Astrocyte of the spinal cord (primary cell): Measurements from ENCODE around the gene IPO11.

Experiments used
- DNase-seq: peaks from one replicate; pipeline ENCODE4 v3.0.0; 2011; ENCODE audit warnings: low read depth, low spot score
- H3K4me3 ChIP-seq: 2 replicates; pipeline ENCODE4 v1.5.1; 2011; ENCODE audit warnings: low read depth, mild to moderate bottlenecking, low read length, moderate library complexity
- CTCF ChIP-seq: IDR thresholded peaks from 2 replicates; pipeline ENCODE4 v1.5.1; 2012; ENCODE audit warnings: low read depth, mild to moderate bottlenecking, low read length, inconsistent platforms
- in situ Hi-C: cut with HindIII; loops from 2 replicates; pipeline ENCODE4 v1.10.0; 2017; ENCODE audit warnings: low sequenced_read_pairs

The IPO11 gene

GRCh38 chr5:62538017-62538942, 125.7 kb downstream of the IPO11 start:
- DNase-seq: peak; percentile 64
- in situ Hi-C loops: no loop called here
- no peak for TF ChIP-seq CTCF
- no peak overlapping the region for H3K4me3 ChIP-seq

- DNase-seq: no peak
- TF ChIP-seq CTCF: no peak
- in situ Hi-C loops: no loop called here
- no peak overlapping the region for H3K4me3 ChIP-seq
Observed at GRCh38 chr5:62542720-62543119, 130.2 kb downstream of the IPO11 start.

- no peak for TF ChIP-seq CTCF
- DNase-seq: no peak
- H3K4me3 ChIP-seq: no peak overlapping the region
- in situ Hi-C loops: no loop called here
Observed at GRCh38 chr5:62547945-62548630, 135.5 kb downstream of the IPO11 start.

- no peak overlapping the region for H3K4me3 ChIP-seq
- in situ Hi-C loops: no loop called here
- TF ChIP-seq CTCF: no peak
- no peak for DNase-seq
Observed at GRCh38 chr5:62550103-62550502, 137.5 kb downstream of the IPO11 start.

- H3K4me3 ChIP-seq: no peak overlapping the region
- in situ Hi-C loops: no loop called here
- no peak for DNase-seq
- no peak for TF ChIP-seq CTCF
Observed at GRCh38 chr5:62555930-62556329, 143.4 kb downstream of the IPO11 start.

- TF ChIP-seq CTCF: no peak
- in situ Hi-C loops: no loop called here
- H3K4me3 ChIP-seq: no peak overlapping the region
- no peak for DNase-seq
Observed at GRCh38 chr5:62558941-62559340, 146.4 kb downstream of the IPO11 start.
